Non-pigmented ciliary epithelial cell (primary cell): ENCODE results near the gene PGA4.
A peak's percentile ranks its signal among the peaks of the same experiment; 100 is the strongest.
"Not testable (repeated sequence)": the region's sequence is repeated elsewhere in the genome, so short reads cannot be mapped to it uniquely, and the experiment has no call there.

Experiments
- DNase-seq: peaks from one replicate; pipeline ENCODE4 v3.0.0-alpha.2; 2010; ENCODE audit warnings: low read depth

Gene PGA4

GRCh38 chr11:61222047-61222446, at the start of gene PGA4:
PGA4 (plus strand) TSS chr11:61222347; CDS start chr11:61222401, 54 bp downstream.
- DNase-seq = not testable (repeated sequence)

- DNase-seq = no peak
These were observed 49.8 kb upstream of the PGA4 start for GRCh38 chr11:61172356-61172755.

- DNase-seq = no peak
These were observed 49.3 kb upstream of the PGA4 start for GRCh38 chr11:61172888-61173287.

- no peak for DNase-seq
These were observed 48.7 kb upstream of the PGA4 start for GRCh38 chr11:61173456-61173855.

- DNase-seq = no peak
These were observed 47.9 kb upstream of the PGA4 start for GRCh38 chr11:61174273-61174672.

GRCh38 chr11:61174949-61175348, 47.2 kb upstream of the PGA4 start:
- no peak for DNase-seq

GRCh38 chr11:61176446-61176845, 45.7 kb upstream of the PGA4 start:
- no peak for DNase-seq

- DNase-seq = not testable (repeated sequence)
These were observed 41.9 kb upstream of the PGA4 start for GRCh38 chr11:61180205-61180604.

- DNase-seq = no peak
These were observed 40.7 kb upstream of the PGA4 start for GRCh38 chr11:61181489-61181888.

GRCh38 chr11:61183645-61184044, 38.5 kb upstream of the PGA4 start:
- DNase-seq = no peak

GRCh38 chr11:61186504-61186903, 35.6 kb upstream of the PGA4 start:
- no peak for DNase-seq

GRCh38 chr11:61187505-61188130, 34.5 kb upstream of the PGA4 start:
- peak; percentile 32 for DNase-seq

GRCh38 chr11:61189933-61190332, 32.2 kb upstream of the PGA4 start:
- no peak for DNase-seq

- DNase-seq = no peak
These were observed 28.6 kb upstream of the PGA4 start for GRCh38 chr11:61193596-61193995.

- DNase-seq = no peak
These were observed 27.9 kb upstream of the PGA4 start for GRCh38 chr11:61194169-61194671.

- no peak for DNase-seq
These were observed 27.0 kb upstream of the PGA4 start for GRCh38 chr11:61194981-61195695.

GRCh38 chr11:61195719-61196118, 26.4 kb upstream of the PGA4 start:
- no peak for DNase-seq

GRCh38 chr11:61198361-61198760, 23.8 kb upstream of the PGA4 start:
- no peak for DNase-seq

GRCh38 chr11:61198948-61199523, 23.1 kb upstream of the PGA4 start:
- no peak for DNase-seq

- DNase-seq = no peak
These were observed 20.7 kb upstream of the PGA4 start for GRCh38 chr11:61201476-61201875.

GRCh38 chr11:61202950-61203746, 19.0 kb upstream of the PGA4 start, which contains the start of gene PGA3:
PGA3 (plus strand) TSS chr11:61203515; CDS start chr11:61203565, 50 bp downstream.
- DNase-seq = not testable (repeated sequence)

- not testable (repeated sequence) for DNase-seq
These were observed 18.3 kb upstream of the PGA4 start for GRCh38 chr11:61203873-61204272.
